Lung (tissue), 12 donors: ENCODE results near the gene C5. TPM values are rescaled to one million over a fixed set of nuclear protein-coding genes. Genes with fewer than 3 reads are reported as not detected.
A peak's percentile ranks its signal among the peaks of the same experiment; 100 is the strongest.

Experiments used
- ATAC-seq: fragments of 200-7000 bp; cut with Tn5 transposase; one replicate; pipeline ENCODE4 v1.9.1; 2020; ENCODE audit warnings: moderate number of reproducible peaks; ENCODE audit not compliant: insufficient read depth, low FRiP score
- DNase-seq, 3 donors: peaks; one replicate each; pipeline ENCODE4 v3.0.0-alpha.2; 2013 to 2017
- H3K27ac ChIP-seq, 2 donors: one replicate each; pipeline ENCODE4 v1.5.1; 2013; ENCODE audit warnings: mild to moderate bottlenecking in 2 of 2, moderate library complexity in 2 of 2, control low read depth in 1 of 2, inconsistent platforms in 1 of 2, low read depth in 1 of 2, low read length in 1 of 2
- H3K27me3 ChIP-seq, 3 donors: one replicate each; pipeline ENCODE4 v1.5.1; 2013; ENCODE audit warnings: low read length in 2 of 3; ENCODE audit not compliant: control insufficient read depth in 3 of 3, insufficient read depth in 3 of 3
- H3K36me3 ChIP-seq, 4 donors: one replicate each; pipeline ENCODE4 v1.5.1; 2013; ENCODE audit warnings: low read length in 4 of 4, mild to moderate bottlenecking in 1 of 4, moderate library complexity in 1 of 4; ENCODE audit not compliant: control insufficient read depth in 4 of 4, insufficient read depth in 4 of 4
- H3K4me1 ChIP-seq, 5 donors: one replicate each; pipeline ENCODE4 v1.5.1; 2013; ENCODE audit warnings: low read length in 5 of 5, mild to moderate bottlenecking in 2 of 5, moderate library complexity in 1 of 5; ENCODE audit not compliant: control insufficient read depth in 5 of 5, insufficient read depth in 5 of 5
- H3K4me3 ChIP-seq: one replicate; pipeline ENCODE4 v1.5.1; 2013; ENCODE audit warnings: mild to moderate bottlenecking, control low read depth, moderate library complexity
- H3K9ac ChIP-seq, 2 donors: one replicate each; pipeline ENCODE4 v1.5.1; 2013; ENCODE audit warnings: low read length in 2 of 2, control low read depth in 1 of 2; ENCODE audit not compliant: insufficient read depth in 1 of 2
- H3K9me3 ChIP-seq, 4 donors: one replicate each; pipeline ENCODE4 v1.5.1; 2013; ENCODE audit warnings: low read length in 3 of 4, mild to moderate bottlenecking in 1 of 4, moderate library complexity in 1 of 4; ENCODE audit not compliant: control insufficient read depth in 4 of 4, insufficient read depth in 3 of 4
- WGBS, 2 donors: extraction: QIAGEN DNeasy Blood & Tissue Kit; methylation state at CpG; one replicate each; pipeline ENCODE4 v1.1.7; 2013; 5-methylcytosine and 5-hydroxymethylcytosine counted together
- polyA plus RNA-seq, 2 donors: library from polyadenylated mRNA; stranded (reverse); fragments of 200-250 nt; gene quantifications; one replicate each; pipeline ENCODE4 v1.2.1, GENCODE V29; 2013
- total RNA-seq, 2 donors: library from RNA; depleted of rRNA in 1 of 2; stranded (reverse); fragments of >200 nt in 1 of 2; gene quantifications; one replicate each; pipeline ENCODE4 v1.2.1, GENCODE V29; 2014 to 2021
- TF ChIP-seq, protein P1 (sequence below): IDR thresholded peaks from 2 replicates; pipeline ENCODE4 v1.5.1; 2012; ENCODE audit warnings: mild to moderate bottlenecking; ENCODE audit errors: control extremely low read depth, extremely low read depth
- donor health status: control.
- donor health status: control.
- donor health status: Bipolar disorder and iron deficiency.
- donor health status: healthy.
- donor health status: DM: yes; HTN: yes; CAD: no.

Gene C5
- total and polyA plus RNA-seq, 4 donors: 9.5 to 53.2 (median 13.1) TPM

DNA sequence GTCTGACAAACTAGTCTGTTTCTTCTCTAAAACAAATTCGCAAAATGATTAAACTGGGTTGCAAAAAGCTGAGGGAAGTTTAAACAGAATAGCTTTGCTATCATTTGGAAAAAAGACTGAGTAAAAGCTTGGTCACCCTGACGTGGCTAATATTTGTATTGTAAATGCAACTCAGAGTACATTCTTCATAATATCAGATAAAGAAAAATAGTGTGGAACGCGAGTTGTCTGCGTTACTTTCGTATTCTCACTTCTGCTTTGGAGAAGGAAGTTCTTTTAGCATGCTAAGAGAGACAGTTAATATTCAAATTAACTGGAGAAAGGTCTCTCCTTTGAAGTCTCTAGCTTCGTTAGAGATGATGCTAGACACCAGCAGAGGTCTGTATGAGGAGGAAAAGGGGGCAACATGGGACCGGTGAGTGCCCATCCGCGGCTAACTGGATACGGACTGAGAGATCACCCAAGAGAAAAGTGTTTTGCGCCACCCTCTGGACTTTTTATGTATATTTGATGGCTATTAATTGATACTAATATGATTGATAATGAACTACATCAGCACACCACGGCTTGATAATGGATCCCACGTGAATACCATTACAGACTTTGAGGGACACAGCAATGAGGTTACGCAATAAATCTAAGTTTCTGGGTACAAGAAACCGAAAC is 21.8 kb upstream of the C5 start:
- H3K9ac ChIP-seq: peak overlapping the region in 1 of 2 donors; percentile 95
- TF ChIP-seq, protein P1, sequence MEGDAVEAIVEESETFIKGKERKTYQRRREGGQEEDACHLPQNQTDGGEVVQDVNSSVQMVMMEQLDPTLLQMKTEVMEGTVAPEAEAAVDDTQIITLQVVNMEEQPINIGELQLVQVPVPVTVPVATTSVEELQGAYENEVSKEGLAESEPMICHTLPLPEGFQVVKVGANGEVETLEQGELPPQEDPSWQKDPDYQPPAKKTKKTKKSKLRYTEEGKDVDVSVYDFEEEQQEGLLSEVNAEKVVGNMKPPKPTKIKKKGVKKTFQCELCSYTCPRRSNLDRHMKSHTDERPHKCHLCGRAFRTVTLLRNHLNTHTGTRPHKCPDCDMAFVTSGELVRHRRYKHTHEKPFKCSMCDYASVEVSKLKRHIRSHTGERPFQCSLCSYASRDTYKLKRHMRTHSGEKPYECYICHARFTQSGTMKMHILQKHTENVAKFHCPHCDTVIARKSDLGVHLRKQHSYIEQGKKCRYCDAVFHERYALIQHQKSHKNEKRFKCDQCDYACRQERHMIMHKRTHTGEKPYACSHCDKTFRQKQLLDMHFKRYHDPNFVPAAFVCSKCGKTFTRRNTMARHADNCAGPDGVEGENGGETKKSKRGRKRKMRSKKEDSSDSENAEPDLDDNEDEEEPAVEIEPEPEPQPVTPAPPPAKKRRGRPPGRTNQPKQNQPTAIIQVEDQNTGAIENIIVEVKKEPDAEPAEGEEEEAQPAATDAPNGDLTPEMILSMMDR: peak; percentile 8
- peaks cover 0 to 25% (median 7%) of the 10 kb centered on the region in 5 donors for H3K4me1 ChIP-seq
- H3K27ac ChIP-seq: peak overlapping the region in 1 of 2 donors; percentile 80
- ATAC-seq (no peak), DNase-seq (peak; percentile 49 to 80 (median 76))
- no peak overlapping the region for H3K4me3 ChIP-seq
- WGBS, 2 donors: 13 to 16% methylated on average over 16 of the region's 16 CpGs
- no peaks in the 10 kb centered on the region for H3K9me3 ChIP-seq
- no peaks in the 10 kb centered on the region for H3K27me3 ChIP-seq
- H3K36me3 ChIP-seq: peaks cover 0 to 4% (median 0%) of the 10 kb centered on the region in 4 donors

DNA sequence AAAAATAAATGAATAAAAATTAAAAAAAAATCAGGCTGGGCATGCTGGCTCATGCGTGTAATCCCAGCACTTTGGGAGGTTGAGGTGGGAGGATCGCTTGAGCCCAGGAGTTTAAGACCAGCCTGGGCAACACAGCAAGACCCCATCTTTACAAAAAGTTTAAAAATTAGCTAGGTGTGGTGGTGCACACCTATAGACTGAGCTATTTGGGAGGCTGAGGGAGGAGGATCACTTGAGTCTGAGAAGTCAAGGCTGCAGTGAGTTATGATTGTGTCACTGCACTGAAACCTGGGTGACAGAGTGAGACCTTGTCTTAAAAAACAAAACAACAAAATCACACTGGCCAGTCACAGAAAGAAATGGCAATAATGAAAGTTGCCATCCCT is 21.3 kb upstream of the C5 start:
- Histone ChIP-seq H3K27me3 (no peaks in the 10 kb centered on the region), H3K36me3 (peaks cover 0 to 4% (median 0%) of the 10 kb centered on the region in 4 donors), H3K4me1 (peaks cover 0 to 25% (median 7%) of the 10 kb centered on the region in 5 donors), H3K27ac (peak overlapping the region in 1 of 2 donors; percentile 76), H3K9me3 (no peaks in the 10 kb centered on the region), H3K9ac (peak overlapping the region in 1 of 2 donors; percentile 95), H3K4me3 (no peak overlapping the region)
- no peak for ATAC-seq
- no peak for DNase-seq
- TF ChIP-seq, protein P1: no peak
- WGBS, 2 donors: 98 to 99% methylated on average over 2 of the region's 2 CpGs

DNA sequence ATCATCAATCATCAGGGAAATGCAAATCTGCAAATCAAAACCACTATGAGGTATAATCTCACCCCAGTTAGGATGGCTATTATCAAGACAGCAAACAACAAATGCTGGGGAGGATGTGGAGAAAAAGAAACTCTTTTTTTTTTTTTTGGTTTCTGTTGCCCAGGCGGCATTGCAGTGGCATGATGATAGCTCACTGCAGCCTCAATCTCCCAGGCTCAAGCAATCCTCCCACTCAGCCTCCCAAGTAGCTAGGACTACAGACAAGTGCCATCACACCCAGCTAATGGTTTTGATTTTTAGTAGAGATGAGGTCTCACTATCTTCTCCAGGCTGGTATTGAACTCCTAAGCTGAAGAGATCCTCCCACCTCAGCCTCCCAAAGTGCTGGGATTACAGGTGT is 19.3 kb upstream of the C5 start:
- DNase-seq (no peak), ATAC-seq (no peak)
- Histone ChIP-seq H3K9ac (no peak overlapping the region), H3K9me3 (no peaks in the 10 kb centered on the region), H3K4me1 (peaks cover 0 to 17% (median 6%) of the 10 kb centered on the region in 5 donors), H3K27me3 (no peaks in the 10 kb centered on the region), H3K4me3 (no peak overlapping the region), H3K36me3 (peaks cover 0 to 4% (median under 1%) of the 10 kb centered on the region in 4 donors), H3K27ac (no peak overlapping the region)
- WGBS, 2 donors: 76 to 100% methylated on average over 1 of the region's 1 CpG
- TF ChIP-seq, protein P1: no peak
